Measurements from ENCODE around the gene KRTAP3-3.

DNA sequence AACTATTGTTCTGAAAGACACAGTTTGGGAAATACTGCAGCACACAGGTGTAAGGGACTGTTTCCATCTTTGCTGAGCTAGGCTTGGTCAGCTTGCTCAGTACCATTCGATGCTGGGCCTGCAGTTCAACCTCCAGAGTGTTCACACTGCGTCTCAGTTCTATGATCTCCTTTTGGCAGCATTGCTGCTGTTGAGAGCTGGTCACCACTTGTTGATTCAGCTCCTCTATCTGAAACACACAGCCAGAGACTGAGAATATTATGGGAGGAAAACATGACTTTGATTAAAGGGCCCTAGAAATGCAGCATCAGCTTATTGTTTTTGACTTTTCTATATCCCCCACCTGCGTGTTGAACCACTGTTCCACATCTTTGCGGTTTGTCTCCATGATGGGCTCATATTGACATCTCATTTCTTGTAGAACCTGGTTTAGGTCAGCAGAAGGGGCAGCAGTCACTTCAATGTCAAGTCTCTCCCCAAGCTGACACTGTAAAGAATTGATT is 31.9 kb downstream of the KRTAP3-3 start:
- TF ChIP-seq, protein P1, sequence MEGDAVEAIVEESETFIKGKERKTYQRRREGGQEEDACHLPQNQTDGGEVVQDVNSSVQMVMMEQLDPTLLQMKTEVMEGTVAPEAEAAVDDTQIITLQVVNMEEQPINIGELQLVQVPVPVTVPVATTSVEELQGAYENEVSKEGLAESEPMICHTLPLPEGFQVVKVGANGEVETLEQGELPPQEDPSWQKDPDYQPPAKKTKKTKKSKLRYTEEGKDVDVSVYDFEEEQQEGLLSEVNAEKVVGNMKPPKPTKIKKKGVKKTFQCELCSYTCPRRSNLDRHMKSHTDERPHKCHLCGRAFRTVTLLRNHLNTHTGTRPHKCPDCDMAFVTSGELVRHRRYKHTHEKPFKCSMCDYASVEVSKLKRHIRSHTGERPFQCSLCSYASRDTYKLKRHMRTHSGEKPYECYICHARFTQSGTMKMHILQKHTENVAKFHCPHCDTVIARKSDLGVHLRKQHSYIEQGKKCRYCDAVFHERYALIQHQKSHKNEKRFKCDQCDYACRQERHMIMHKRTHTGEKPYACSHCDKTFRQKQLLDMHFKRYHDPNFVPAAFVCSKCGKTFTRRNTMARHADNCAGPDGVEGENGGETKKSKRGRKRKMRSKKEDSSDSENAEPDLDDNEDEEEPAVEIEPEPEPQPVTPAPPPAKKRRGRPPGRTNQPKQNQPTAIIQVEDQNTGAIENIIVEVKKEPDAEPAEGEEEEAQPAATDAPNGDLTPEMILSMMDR (conservative IDR thresholded peaks at IDR 0.05; ENCODE audit: low read length) = no peak
- no peak for TF ChIP-seq EZH2phosphoT487 (IDR thresholded peaks at IDR 0.05; ENCODE audit: borderline replicate concordance)

Data from Loucy (cell line).